Measurements from ENCODE around the gene OR10AD1.

GRCh38 chr12:48194799-48195201 lies 8.3 kb downstream of the OR10AD1 start:
- no peak for TF ChIP-seq CTCF (IDR thresholded peaks at IDR 0.05)
- no peak for TF ChIP-seq EP300 (IDR thresholded peaks at IDR 0.05)
